ENCODE data around the gene FTL. TPM values are rescaled to one million over a fixed set of nuclear protein-coding genes. Genes with fewer than 3 reads are reported as not detected.

The FTL gene
- total RNA-seq, 1 donor from 2014 or later: 834 TPM

DNA sequence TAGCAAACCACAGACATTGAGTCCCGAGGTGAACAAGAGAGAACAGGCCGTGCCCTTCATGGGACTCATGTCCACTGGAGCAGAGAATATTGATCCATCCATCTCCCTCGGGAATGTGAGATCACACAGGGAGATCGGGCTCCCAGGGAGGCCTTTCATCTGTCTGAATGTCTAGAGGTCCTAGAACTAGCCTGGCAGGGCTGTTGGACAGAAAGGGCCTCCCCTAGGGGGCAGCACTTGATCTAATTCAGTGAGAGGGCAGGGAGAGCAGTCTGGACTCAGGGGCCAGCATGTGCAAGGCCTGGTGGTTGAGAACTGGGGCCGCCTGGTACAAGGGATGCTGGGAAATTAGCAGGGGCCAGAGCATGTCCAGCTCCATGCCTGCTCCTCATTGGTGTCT, 32.9 kb downstream of the FTL start:
- Histone ChIP-seq H3K27ac (replicated peaks) (no peak overlapping the region), H3K4me3 (no peak overlapping the region), H3K4me1 (peaks cover 17% of the 10 kb centered on the region), H3K36me3 (peaks cover 14% of the 10 kb centered on the region), H3K27me3 (ENCODE audit: low read depth) (no peaks in the 10 kb centered on the region), H3K9me3 (replicated peaks) (no peaks in the 10 kb centered on the region)
- intact Hi-C loops (cut with micrococcal nuclease): no loop called here
- no peak for DNase-seq
- TF ChIP-seq, protein P1, sequence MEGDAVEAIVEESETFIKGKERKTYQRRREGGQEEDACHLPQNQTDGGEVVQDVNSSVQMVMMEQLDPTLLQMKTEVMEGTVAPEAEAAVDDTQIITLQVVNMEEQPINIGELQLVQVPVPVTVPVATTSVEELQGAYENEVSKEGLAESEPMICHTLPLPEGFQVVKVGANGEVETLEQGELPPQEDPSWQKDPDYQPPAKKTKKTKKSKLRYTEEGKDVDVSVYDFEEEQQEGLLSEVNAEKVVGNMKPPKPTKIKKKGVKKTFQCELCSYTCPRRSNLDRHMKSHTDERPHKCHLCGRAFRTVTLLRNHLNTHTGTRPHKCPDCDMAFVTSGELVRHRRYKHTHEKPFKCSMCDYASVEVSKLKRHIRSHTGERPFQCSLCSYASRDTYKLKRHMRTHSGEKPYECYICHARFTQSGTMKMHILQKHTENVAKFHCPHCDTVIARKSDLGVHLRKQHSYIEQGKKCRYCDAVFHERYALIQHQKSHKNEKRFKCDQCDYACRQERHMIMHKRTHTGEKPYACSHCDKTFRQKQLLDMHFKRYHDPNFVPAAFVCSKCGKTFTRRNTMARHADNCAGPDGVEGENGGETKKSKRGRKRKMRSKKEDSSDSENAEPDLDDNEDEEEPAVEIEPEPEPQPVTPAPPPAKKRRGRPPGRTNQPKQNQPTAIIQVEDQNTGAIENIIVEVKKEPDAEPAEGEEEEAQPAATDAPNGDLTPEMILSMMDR (IDR thresholded peaks at IDR 0.05; ENCODE audit: borderline replicate concordance): peak; percentile 51

DNA sequence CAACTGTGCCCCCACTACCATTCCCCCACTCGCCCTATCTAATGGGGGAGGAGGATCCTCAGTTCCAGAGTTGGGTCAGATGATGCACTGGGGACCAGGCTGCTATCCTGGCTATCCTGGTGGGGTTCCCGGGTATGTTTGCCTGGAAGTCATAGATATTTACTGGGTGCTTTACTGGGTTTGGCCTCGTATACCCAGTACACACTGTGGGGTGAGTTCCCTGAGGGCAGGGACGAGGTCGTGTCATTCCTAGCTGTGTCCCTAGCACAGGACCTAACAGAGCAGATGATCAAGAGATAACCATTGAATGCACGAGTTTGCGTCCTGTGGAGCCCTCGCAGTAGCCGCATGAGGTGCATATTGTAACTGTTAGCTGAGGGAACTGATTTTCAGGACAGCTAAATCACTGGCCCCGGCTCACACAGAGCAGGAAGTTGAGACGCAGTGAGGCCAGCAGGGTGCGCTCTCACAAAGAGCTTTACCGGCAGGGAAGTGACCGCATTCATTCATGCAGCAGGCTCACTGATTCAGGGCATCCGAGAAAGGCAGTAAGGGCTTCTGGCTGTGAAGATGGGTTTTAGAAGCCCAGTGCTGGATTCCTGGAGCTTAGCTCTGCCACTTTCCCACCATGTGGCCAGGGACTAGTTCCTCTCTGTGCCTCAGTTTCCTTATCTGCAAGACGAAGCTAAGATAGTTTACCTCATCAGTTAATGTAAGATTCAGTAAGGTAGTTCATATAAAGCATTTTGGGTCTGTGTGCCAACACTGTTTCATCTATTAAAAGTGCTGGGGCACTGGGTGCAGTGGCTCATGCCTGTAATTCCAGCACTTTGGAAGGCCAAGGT, 34.6 kb downstream of the FTL start:
- peaks cover 32% of the 10 kb centered on the region for H3K36me3 ChIP-seq
- no peaks in the 10 kb centered on the region for H3K9me3 ChIP-seq (replicated peaks)
- no peaks in the 10 kb centered on the region for H3K27me3 ChIP-seq (ENCODE audit: low read depth)
- H3K4me3 ChIP-seq: no peak overlapping the region
- TF ChIP-seq, protein P1 (IDR thresholded peaks at IDR 0.05; ENCODE audit: borderline replicate concordance): peak; percentile 69
- intact Hi-C loops (cut with micrococcal nuclease): no loop called here
- H3K4me1 ChIP-seq: peaks cover 6% of the 10 kb centered on the region
- no peak overlapping the region for H3K27ac ChIP-seq (replicated peaks)
- peak; percentile 38 for DNase-seq

DNA sequence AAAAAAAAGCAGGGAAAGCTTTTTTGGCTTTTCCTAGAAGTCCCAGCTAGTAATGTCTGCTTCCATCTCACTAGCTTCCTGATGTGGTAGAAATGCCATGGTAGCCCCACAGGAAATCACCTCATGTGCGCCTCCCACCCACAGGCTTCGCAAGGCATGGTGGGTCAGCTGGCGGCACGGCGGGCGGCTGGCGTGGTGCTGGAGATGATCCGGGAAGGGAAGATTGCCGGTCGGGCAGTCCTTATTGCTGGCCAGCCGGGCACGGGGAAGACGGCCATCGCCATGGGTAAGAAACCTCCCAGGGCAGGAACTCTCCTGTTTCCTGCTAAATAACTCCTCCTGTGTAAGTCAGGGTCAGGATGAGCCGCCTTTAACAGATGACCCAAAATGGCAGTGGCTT, 39.0 kb downstream of the FTL start:
- no peaks in the 10 kb centered on the region for H3K9me3 ChIP-seq (replicated peaks)
- TF ChIP-seq, protein P1 (IDR thresholded peaks at IDR 0.05; ENCODE audit: borderline replicate concordance): no peak
- no peak for DNase-seq
- no peak overlapping the region for H3K27ac ChIP-seq (replicated peaks)
- peaks cover 74% of the 10 kb centered on the region for H3K36me3 ChIP-seq
- H3K4me1 ChIP-seq: no peaks in the 10 kb centered on the region
- intact Hi-C loops (cut with micrococcal nuclease): no loop called here
- no peaks in the 10 kb centered on the region for H3K27me3 ChIP-seq (ENCODE audit: low read depth)
- no peak overlapping the region for H3K4me3 ChIP-seq

DNA sequence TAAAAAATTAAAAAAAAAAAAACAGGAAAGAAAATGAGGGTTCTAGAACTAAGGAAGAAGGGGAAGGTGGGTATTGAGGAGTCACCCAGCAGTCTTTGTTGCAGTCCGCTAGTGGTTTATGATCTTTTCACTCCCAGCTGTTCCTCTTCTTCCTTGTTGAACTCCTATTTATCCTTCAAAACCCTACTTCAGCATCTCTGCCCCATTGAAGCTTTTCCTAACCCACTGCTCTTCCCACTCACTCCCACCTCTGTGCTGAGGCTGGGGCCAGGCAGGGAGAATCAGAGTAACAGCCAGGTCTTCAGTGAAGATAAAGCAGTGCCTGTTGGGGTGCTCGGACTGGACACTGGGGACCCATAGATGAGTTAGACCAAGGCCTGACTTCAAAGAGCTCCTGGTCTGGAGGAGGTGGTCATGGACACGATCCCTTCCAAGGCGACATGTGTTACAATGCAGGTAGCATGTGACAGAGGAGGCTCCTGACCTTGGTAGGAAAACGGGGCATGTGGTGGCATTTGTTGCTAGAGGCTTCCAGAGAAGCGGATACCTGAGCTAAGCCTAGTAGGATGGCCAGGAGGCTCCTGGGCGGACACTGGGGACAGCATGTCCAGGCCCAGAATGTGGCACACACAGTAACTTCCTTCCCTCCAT, 40.0 kb downstream of the FTL start:
- H3K4me1 ChIP-seq: no peaks in the 10 kb centered on the region
- H3K27ac ChIP-seq (replicated peaks): no peak overlapping the region
- no peaks in the 10 kb centered on the region for H3K9me3 ChIP-seq (replicated peaks)
- no peak for DNase-seq
- no peak overlapping the region for H3K4me3 ChIP-seq
- H3K27me3 ChIP-seq (ENCODE audit: low read depth): no peaks in the 10 kb centered on the region
- intact Hi-C loops (cut with micrococcal nuclease): no loop called here
- peaks cover 83% of the 10 kb centered on the region for H3K36me3 ChIP-seq
- TF ChIP-seq, protein P1 (IDR thresholded peaks at IDR 0.05; ENCODE audit: borderline replicate concordance): no peak

DNA sequence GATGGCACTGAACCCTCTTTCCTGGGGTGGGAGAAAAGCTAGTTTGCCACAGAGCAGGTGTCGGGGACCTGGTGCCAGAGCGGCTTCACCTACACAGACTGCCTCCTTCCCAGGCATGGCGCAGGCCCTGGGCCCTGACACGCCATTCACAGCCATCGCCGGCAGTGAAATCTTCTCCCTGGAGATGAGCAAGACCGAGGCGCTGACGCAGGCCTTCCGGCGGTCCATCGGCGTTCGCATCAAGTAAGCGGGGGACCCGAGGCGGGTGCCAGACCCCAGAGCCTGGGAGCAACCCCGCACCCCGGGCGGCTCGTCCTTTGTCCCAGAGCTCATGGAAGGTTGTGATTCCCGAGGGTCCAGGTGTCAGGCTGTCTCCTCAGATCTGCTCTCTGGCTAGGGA, 41.8 kb downstream of the FTL start:
- H3K4me3 ChIP-seq: no peak overlapping the region
- no peaks in the 10 kb centered on the region for H3K4me1 ChIP-seq
- peaks cover 96% of the 10 kb centered on the region for H3K36me3 ChIP-seq
- intact Hi-C loops (cut with micrococcal nuclease): no loop called here
- TF ChIP-seq, protein P1 (IDR thresholded peaks at IDR 0.05; ENCODE audit: borderline replicate concordance): no peak
- H3K9me3 ChIP-seq (replicated peaks): no peaks in the 10 kb centered on the region
- H3K27ac ChIP-seq (replicated peaks): no peak overlapping the region
- DNase-seq: no peak
- H3K27me3 ChIP-seq (ENCODE audit: low read depth): no peaks in the 10 kb centered on the region

All from left ventricle myocardium inferior (tissue), 1 donor.